Heart left ventricle (tissue), 16 donors: ENCODE data around the gene TAF4B. TPM values are rescaled to one million over a fixed set of nuclear protein-coding genes. Genes with fewer than 3 reads are reported as not detected.
"Not testable (repeated sequence)": the region's sequence is repeated elsewhere in the genome, so short reads cannot be mapped to it uniquely, and the experiment has no call there.

Source experiments
- ATAC-seq, 4 donors: fragments of 200-7000 bp; cut with Tn5 transposase; one replicate each; pipeline ENCODE4 v1.9.1; 2020 to 2022; ENCODE audit warnings: moderate library complexity in 4 of 4, mild to moderate bottlenecking in 3 of 4, moderate number of reproducible peaks in 1 of 4
- DNase-seq, 5 donors: peaks; one replicate each; pipeline ENCODE4 v3.0.0-alpha.2; 2020
- H3K27ac ChIP-seq, 12 donors: fragments of 200-600 bp; sonication (generic) in 4 of 12; one replicate each; pipeline versions ENCODE4 v1.5.0 to v1.8.0; 2016 to 2022; ENCODE audit warnings: mild to moderate bottlenecking in 2 of 12
- H3K27me3 ChIP-seq, 9 donors: fragments of 200-600 bp; sonication (generic) in 2 of 9; one replicate each; pipeline versions ENCODE4 v1.5.1 to v1.8.0; 2016 to 2022; ENCODE audit warnings: mild to moderate bottlenecking in 3 of 9
- H3K36me3 ChIP-seq, 9 donors: fragments of 200-600 bp; sonication (generic) in 2 of 9; one replicate each; pipeline versions ENCODE4 v1.5.0 to v1.8.0; 2018 to 2022; ENCODE audit warnings: mild to moderate bottlenecking in 2 of 9
- H3K4me1 ChIP-seq, 12 donors: fragments of 200-600 bp; sonication (generic) in 4 of 12; one replicate each; pipeline versions ENCODE4 v1.5.0 to v1.8.0; 2016 to 2022; ENCODE audit warnings: mild to moderate bottlenecking in 3 of 12
- H3K4me3 ChIP-seq, 12 donors: fragments of 200-600 bp; sonication (generic) in 4 of 12; one replicate each; pipeline versions ENCODE4 v1.5.0 to v1.8.0; 2017 to 2022; ENCODE audit warnings: mild to moderate bottlenecking in 9 of 12, moderate library complexity in 4 of 12
- H3K9me3 ChIP-seq, 12 donors: fragments of 200-600 bp; sonication (generic) in 4 of 12; one replicate each; pipeline versions ENCODE4 v1.5.0 to v1.8.0; 2016 to 2022; ENCODE audit warnings: mild to moderate bottlenecking in 1 of 12
- CTCF ChIP-seq, 12 donors: fragments of 200-600 bp; sonication (generic) in 4 of 12; IDR thresholded peaks; one replicate each; pipeline versions ENCODE4 v1.5.0 to v1.8.0; 2018 to 2022; ENCODE audit warnings: antibody characterized with exemption in 12 of 12, mild to moderate bottlenecking in 5 of 12
- POLR2A ChIP-seq, 2 donors: fragments of 450-650 bp; IDR thresholded peaks; one replicate each; pipeline ENCODE4 v1.6.1; 2017; ENCODE audit warnings: antibody characterized with exemption in 2 of 2, mild to moderate bottlenecking in 2 of 2, moderate library complexity in 2 of 2
- WGBS, 4 donors: extraction: QIAGEN DNeasy Blood & Tissue Kit in 2 of 4; methylation state at CpG; one replicate each; pipeline versions ENCODE4 v1.1.5 to v1.1.7; 2013 to 2018; 5-methylcytosine and 5-hydroxymethylcytosine counted together
- intact Hi-C, 10 donors: fragments of 100-400 bp; cut with DNase I; formaldehyde crosslinking; loops; one replicate each; pipeline versions ENCODE4 v1.11.1 to v1.14.2; 2022
- polyA plus RNA-seq, 2 donors: library from polyadenylated mRNA; stranded (reverse); fragments of 200-250 nt; gene quantifications; one replicate each; pipeline ENCODE4 v1.2.3, GENCODE V29; 2013
- total RNA-seq, 9 donors: library from RNA; depleted of rRNA in 2 of 9; stranded (reverse); fragments of >200 nt in 2 of 9; fragmentation: NEBNext Ultra II Directional in 3 of 9; extraction: Animal tissue kit (Norgen Biotek cat#: 25700) in 3 of 9; gene quantifications; one replicate each; pipeline versions ENCODE4 v1.1.0 to v1.2.4, GENCODE V29; 2016 to 2023
- donor health status: ischemic (EF 13 %, LVEDD 7.1; RV severe dilation, severe dysfunction).
- donor health status: healthy with polysubstance abuse.
- donor health status: DM: no; HTN: yes; CAD: no.
- donor health status: DM: no; HTN: no; CAD: no.
- donor health status: ischemic (EF 25% LVEDD 6.9; RV normal size, moderate dysfunction).
- donor health status: ischemic (EF 25% LVEDD 5.7; RV mildly dilated, moderate dysfunction).
- donor health status: healthy.
- donor health status: DM: yes; HTN: yes; CAD: no.
- donor health status: ischemic (EF 35%, LVEDD 5.7; RV mildly dilated, moderate dysfunction).
- donor health status: nonischemic (EF 11% LVEDD 7.7; RV severe dilation, severe dysfunction).
- donor health status: DM: yes; HTN: yes; CAD: no.
- donor health status: PGD.
- donor health status: ischemic (EF 29% LVEDD 5.4; RV normal size, mild dysfunction).
- donor health status: nonischemic (EF 23%, LVEDD 6.1; RV moderate dilation, normal function).

Gene TAF4B
- total and polyA plus RNA-seq, 11 donors, result 0.38 to 3.6 (median 1.6) TPM

GRCh38 chr18:26185267-26185666 is 41.0 kb upstream of the TAF4B start:
- ATAC-seq (no peak), DNase-seq (no peak)
- TF ChIP-seq POLR2A (IDR thresholded peaks at IDR 0.05), result no peak
- no peak for TF ChIP-seq CTCF (IDR thresholded peaks at IDR 0.05)
- no peak overlapping the region for H3K4me3 ChIP-seq
- no peaks in the 10 kb centered on the region for H3K27me3 ChIP-seq
- WGBS, 4 donors, result 56 to 64% (median 56%) methylated on average over 2 of the region's 2 CpGs
- intact Hi-C loops, result loop anchor here in 1 of 10 donors (10.0 kb wide), 1 partner anchor 50 kb away; the partner anchor contains the start of gene PSMA8
- H3K4me1 ChIP-seq, result no peaks in the 10 kb centered on the region
- no peak overlapping the region for H3K27ac ChIP-seq
- H3K36me3 ChIP-seq, result no peaks in the 10 kb centered on the region
- H3K9me3 ChIP-seq, result peaks cover 0 to 18% (median 0%) of the 10 kb centered on the region in 12 donors

- TF ChIP-seq POLR2A (IDR thresholded peaks at IDR 0.05), result no peak
- Histone ChIP-seq H3K9me3 (peaks cover 0 to 13% (median 0%) of the 10 kb centered on the region in 12 donors), H3K27me3 (no peaks in the 10 kb centered on the region), H3K4me3 (peak overlapping the region in 1 of 12 donors; percentile 9), H3K4me1 (peaks cover 0 to 5% (median 0%) of the 10 kb centered on the region in 12 donors), H3K27ac (peak overlapping the region in 1 of 12 donors; percentile 15), H3K36me3 (no peaks in the 10 kb centered on the region)
- DNase-seq (no peak), ATAC-seq (no peak)
- WGBS, 4 donors, result 85 to 89% (median 88%) methylated on average over 8 of the region's 8 CpGs
- intact Hi-C loops, result loop anchor here in 1 of 10 donors (10.0 kb wide), 1 partner anchor 74 kb away; no protein-coding TSS in a partner anchor
These were observed 35.7 kb upstream of the TAF4B start for GRCh38 chr18:26190506-26190905.

- WGBS, 4 donors, result 75 to 89% (median 81%) methylated on average over 1 of the region's 1 CpG
- intact Hi-C loops, result loop anchor here in 2 of 10 donors (2.0 to 10.0 kb wide), 2 partner anchors 31 to 73 kb away; no protein-coding TSS in a partner anchor
- Histone ChIP-seq H3K9me3 (peaks cover 0 to 13% (median 0%) of the 10 kb centered on the region in 12 donors), H3K36me3 (no peaks in the 10 kb centered on the region), H3K27ac (no peak overlapping the region), H3K4me1 (peaks cover 0 to 5% (median 0%) of the 10 kb centered on the region in 12 donors), H3K27me3 (no peaks in the 10 kb centered on the region), H3K4me3 (no peak overlapping the region)
- no peak for DNase-seq
- no peak for ATAC-seq
- TF ChIP-seq CTCF (IDR thresholded peaks at IDR 0.05) (no peak), POLR2A (IDR thresholded peaks at IDR 0.05) (no peak)
These were observed 34.0 kb upstream of the TAF4B start for GRCh38 chr18:26192233-26192632.

- H3K9me3 ChIP-seq, result peaks cover 0 to 8% (median 0%) of the 10 kb centered on the region in 12 donors
- WGBS, 4 donors, result 84 to 93% (median 89%) methylated on average over 3 of the region's 3 CpGs
- ATAC-seq, result no peak
These were observed 29.6 kb upstream of the TAF4B start for GRCh38 chr18:26196605-26197004.

GRCh38 chr18:26202001-26202400 is 24.2 kb upstream of the TAF4B start:
- DNase-seq, H3K9me3 ChIP-seq, H3K4me1 ChIP-seq, H3K27ac ChIP-seq, H3K4me3 ChIP-seq, H3K36me3 ChIP-seq, H3K27me3 ChIP-seq, intact Hi-C loops, ATAC-seq: not testable (repeated sequence)
- WGBS, 4 donors, result 69 to 80% (median 78%) methylated on average over 8 of the region's 9 CpGs

More at GRCh38 chr18:26196605-26197004, 29.6 kb upstream of the TAF4B start:
- TF ChIP-seq CTCF (IDR thresholded peaks at IDR 0.05) (no peak), POLR2A (IDR thresholded peaks at IDR 0.05) (no peak)
- no peak overlapping the region for H3K4me3 ChIP-seq
- H3K27ac ChIP-seq, result no peak overlapping the region
- H3K27me3 ChIP-seq, result no peaks in the 10 kb centered on the region
- intact Hi-C loops, result loop anchor here in 1 of 10 donors (10.0 kb wide), 1 partner anchor 68 kb away; no protein-coding TSS in a partner anchor
- H3K36me3 ChIP-seq, result no peaks in the 10 kb centered on the region
- no peaks in the 10 kb centered on the region for H3K4me1 ChIP-seq
- DNase-seq, result no peak
